GM06990 (cell line): ENCODE measurements around the gene ISLR2.

Experiments
- DNase-seq: peaks from one replicate; pipeline ENCODE4 v3.0.0-alpha.2; 2011; ENCODE audit not compliant: insufficient read length; ENCODE audit errors: extremely low read depth
- H3K27me3 ChIP-seq: replicated peaks from 2 replicates; pipeline ENCODE4 v1.6.0; 2011; ENCODE audit warnings: low read length; ENCODE audit not compliant: control insufficient read depth, insufficient read depth
- H3K36me3 ChIP-seq: 2 replicates; pipeline ENCODE4 v1.5.1; 2011; ENCODE audit warnings: low read length; ENCODE audit not compliant: control insufficient read depth, insufficient read depth
- H3K4me3 ChIP-seq: replicated peaks from 2 replicates; pipeline ENCODE4 v1.5.1; 2011; ENCODE audit warnings: low read depth, mild to moderate bottlenecking, control low read depth, low read length
- CTCF ChIP-seq: IDR thresholded peaks from 2 replicates; pipeline ENCODE4 v1.5.1; 2011; ENCODE audit warnings: low read length, control low read depth, mild to moderate bottlenecking, inconsistent platforms; ENCODE audit not compliant: insufficient read depth, poor library complexity, severe bottlenecking

Gene ISLR2

GRCh38 chr15:74167891-74168331 is 37.5 kb downstream of the ISLR2 start:
- no peaks in the 10 kb centered on the region for H3K27me3 ChIP-seq
- H3K36me3 ChIP-seq: no peaks in the 10 kb centered on the region
- DNase-seq: no peak
- no peak overlapping the region for H3K4me3 ChIP-seq
- TF ChIP-seq CTCF: no peak

GRCh38 chr15:74168711-74169126 is 38.3 kb downstream of the ISLR2 start:
- no peak for DNase-seq
- Histone ChIP-seq H3K4me3 (no peak overlapping the region), H3K27me3 (no peaks in the 10 kb centered on the region), H3K36me3 (no peaks in the 10 kb centered on the region)
- no peak for TF ChIP-seq CTCF

- H3K27me3 ChIP-seq: no peaks in the 10 kb centered on the region
- no peak for DNase-seq
- H3K36me3 ChIP-seq: no peaks in the 10 kb centered on the region
- no peak for TF ChIP-seq CTCF
- H3K4me3 ChIP-seq: no peak overlapping the region
These were observed 39.9 kb downstream of the ISLR2 start for GRCh38 chr15:74170071-74170844.

GRCh38 chr15:74170875-74171578 is 40.6 kb downstream of the ISLR2 start:
- H3K4me3 ChIP-seq: no peak overlapping the region
- H3K27me3 ChIP-seq: no peaks in the 10 kb centered on the region
- no peak for DNase-seq
- no peaks in the 10 kb centered on the region for H3K36me3 ChIP-seq
- no peak for TF ChIP-seq CTCF

GRCh38 chr15:74171965-74172541 is 41.7 kb downstream of the ISLR2 start:
- no peak overlapping the region for H3K4me3 ChIP-seq
- H3K27me3 ChIP-seq: no peaks in the 10 kb centered on the region
- H3K36me3 ChIP-seq: no peaks in the 10 kb centered on the region
- no peak for TF ChIP-seq CTCF
- no peak for DNase-seq
